ENCODE results near the gene PPP1R12A.

PPP1R12A gene

GRCh38 chr12:79891506-79892162, 43.3 kb downstream of the PPP1R12A start:
- no peak overlapping the region for H3K27ac ChIP-seq (replicated peaks)
- H3K27me3 ChIP-seq (ENCODE audit: insufficient read depth, poor library complexity, severe bottlenecking), result no peaks in the 10 kb centered on the region
- DNase-seq (ENCODE audit: low read depth in 1 of 2, low spot score in 1 of 2), result no peak
- H3K4me3 ChIP-seq (replicated peaks; ENCODE audit: insufficient read depth, low read length), result no peak overlapping the region
- no peak for TF ChIP-seq GABPA (IDR thresholded peaks at IDR 0.05; ENCODE audit: low read depth)
- TF ChIP-seq REST (IDR thresholded peaks at IDR 0.05; ENCODE audit: insufficient replicate concordance, low read depth), result no peak
- no peak for TF ChIP-seq POLR2AphosphoS5 (IDR thresholded peaks at IDR 0.05; ENCODE audit: low read depth)
- no peak for TF ChIP-seq SPI1 (IDR thresholded peaks at IDR 0.05; ENCODE audit: borderline replicate concordance, low read depth)
- no peak for TF ChIP-seq CTCF (IDR thresholded peaks at IDR 0.05; ENCODE audit: insufficient read depth, low read length)

- no peak for DNase-seq (ENCODE audit: low read depth in 1 of 2, low spot score in 1 of 2)
- no peak overlapping the region for H3K4me3 ChIP-seq (replicated peaks; ENCODE audit: insufficient read depth, low read length)
- TF ChIP-seq CTCF (IDR thresholded peaks at IDR 0.05; ENCODE audit: insufficient read depth, low read length) (no peak), GABPA (IDR thresholded peaks at IDR 0.05; ENCODE audit: low read depth) (no peak), POLR2AphosphoS5 (IDR thresholded peaks at IDR 0.05; ENCODE audit: low read depth) (no peak), SPI1 (IDR thresholded peaks at IDR 0.05; ENCODE audit: borderline replicate concordance, low read depth) (no peak), REST (IDR thresholded peaks at IDR 0.05; ENCODE audit: insufficient replicate concordance, low read depth) (no peak)
- no peaks in the 10 kb centered on the region for H3K27me3 ChIP-seq (ENCODE audit: insufficient read depth, poor library complexity, severe bottlenecking)
- no peak overlapping the region for H3K27ac ChIP-seq (replicated peaks)
Observed at GRCh38 chr12:79887890-79888289, 47.0 kb downstream of the PPP1R12A start.

- no peak overlapping the region for H3K27ac ChIP-seq (replicated peaks)
- TF ChIP-seq CTCF (IDR thresholded peaks at IDR 0.05; ENCODE audit: insufficient read depth, low read length), result peak; percentile 23
- no peak for TF ChIP-seq REST (IDR thresholded peaks at IDR 0.05; ENCODE audit: insufficient replicate concordance, low read depth)
- H3K27me3 ChIP-seq (ENCODE audit: insufficient read depth, poor library complexity, severe bottlenecking), result no peaks in the 10 kb centered on the region
- H3K4me3 ChIP-seq (replicated peaks; ENCODE audit: insufficient read depth, low read length), result no peak overlapping the region
- DNase-seq (ENCODE audit: low read depth in 1 of 2, low spot score in 1 of 2), result peak; percentile 12 to 17
Observed at GRCh38 chr12:79886917-79887519, 47.9 kb downstream of the PPP1R12A start.

Measured in HL-60 (cell line).